Measurements from ENCODE around the gene MEAK7.
"Not testable (repeated sequence)": the region's sequence is repeated elsewhere in the genome, so short reads cannot be mapped to it uniquely, and the experiment has no call there.

Gene MEAK7

GRCh38 chr16:84532855-84533486, 28.5 kb upstream of the MEAK7 start:
- DNase-seq, result peak; percentile 68

GRCh38 chr16:84532291-84532724, 27.8 kb upstream of the MEAK7 start:
- peak; percentile 99 for DNase-seq

- DNase-seq, result peak; percentile 84
Observed at GRCh38 chr16:84531671-84532111, 27.2 kb upstream of the MEAK7 start.

- no peak for DNase-seq
Observed at GRCh38 chr16:84530590-84530989, 26.1 kb upstream of the MEAK7 start.

GRCh38 chr16:84529607-84530006, 25.1 kb upstream of the MEAK7 start:
- DNase-seq, result no peak

- no peak for DNase-seq
Observed at GRCh38 chr16:84528322-84528721, 23.9 kb upstream of the MEAK7 start.

GRCh38 chr16:84527532-84528269, 23.2 kb upstream of the MEAK7 start:
- DNase-seq, result no peak

- DNase-seq, result no peak
Observed at GRCh38 chr16:84526794-84527531, 22.5 kb upstream of the MEAK7 start.

GRCh38 chr16:84524941-84525581, 20.6 kb upstream of the MEAK7 start:
- DNase-seq, result not testable (repeated sequence)

GRCh38 chr16:84524346-84524920, 20.0 kb upstream of the MEAK7 start:
- DNase-seq, result no peak

- no peak for DNase-seq
Observed at GRCh38 chr16:84521497-84521770, 17.0 kb upstream of the MEAK7 start.

GRCh38 chr16:84520725-84521496, 16.5 kb upstream of the MEAK7 start:
- DNase-seq, result no peak

- DNase-seq, result no peak
Observed at GRCh38 chr16:84519855-84520254, 15.4 kb upstream of the MEAK7 start.

- no peak for DNase-seq
Observed at GRCh38 chr16:84518804-84519341, 14.4 kb upstream of the MEAK7 start.

GRCh38 chr16:84518220-84518619, 13.8 kb upstream of the MEAK7 start:
- DNase-seq, result not testable (repeated sequence)

- DNase-seq, result no peak
Observed at GRCh38 chr16:84517366-84517765, 12.9 kb upstream of the MEAK7 start.

- peak; percentile 54 for DNase-seq
Observed at GRCh38 chr16:84514874-84515835, 10.7 kb upstream of the MEAK7 start.

GRCh38 chr16:84514295-84514873, 9.9 kb upstream of the MEAK7 start:
- DNase-seq, result no peak

GRCh38 chr16:84513666-84514065, 9.2 kb upstream of the MEAK7 start:
- no peak for DNase-seq

GRCh38 chr16:84513123-84513522, 8.7 kb upstream of the MEAK7 start:
- DNase-seq, result peak; percentile 56

Measured in islet precursor cell (in vitro differentiated cells).